Calu3 (cell line): ENCODE measurements around the gene DNAJC1. TPM values are rescaled to one million over a fixed set of nuclear protein-coding genes. Genes with fewer than 3 reads are reported as not detected.

Experiments used
- BruUV-seq: library from RNA; stranded (reverse); fragments of 400-500 nt; replicated peaks from 2 replicates; lab custom pipeline; 2021; lab: Mats Ljungman, UMichigan
- CTCF ChIA-PET: fragments of 300-600 bp; sonication (Branson Sonifier 250); formaldehyde crosslinking; loops from one replicate; lab custom pipeline; 2022; ENCODE audit warnings: antibody characterized with exemption; lab: Charles Lee
- DNase-seq: peaks from one replicate; pipeline ENCODE4 v3.0.0; 2022
- H3K27ac Mint-ChIP-seq: one replicate; pipeline ENCODE4 v1.8.0; 2022; ENCODE audit warnings: mixed read lengths; ENCODE audit not compliant: unreplicated experiment
- H3K27me3 Mint-ChIP-seq: one replicate; pipeline ENCODE4 v1.8.0; 2022; ENCODE audit warnings: mixed read lengths; ENCODE audit not compliant: unreplicated experiment
- H3K36me3 Mint-ChIP-seq: one replicate; pipeline ENCODE4 v1.8.0; 2022; ENCODE audit warnings: mild to moderate bottlenecking, moderate library complexity, mixed read lengths; ENCODE audit not compliant: insufficient read depth, unreplicated experiment
- H3K4me1 Mint-ChIP-seq: one replicate; pipeline ENCODE4 v1.8.0; 2022; ENCODE audit warnings: mild to moderate bottlenecking, low read depth, mixed read lengths; ENCODE audit not compliant: unreplicated experiment
- H3K4me3 Mint-ChIP-seq: one replicate; pipeline ENCODE4 v1.8.0; 2022; ENCODE audit warnings: mild to moderate bottlenecking, low read depth, moderate library complexity, mixed read lengths; ENCODE audit not compliant: unreplicated experiment
- H3K9me3 Mint-ChIP-seq: one replicate; pipeline ENCODE4 v1.8.0; 2022; ENCODE audit warnings: low read depth, mixed read lengths; ENCODE audit not compliant: unreplicated experiment
- intact Hi-C: fragments of 100-400 bp; cut with micrococcal nuclease; formaldehyde crosslinking; loops from one replicate; pipeline ENCODE4 v1.10.0; 2022; ENCODE audit not compliant: unreplicated experiment
- total RNA-seq: library from RNA; stranded (reverse); gene quantifications from 2 replicates; pipeline ENCODE4 v1.2.3, GENCODE V29; 2022
- TF ChIP-seq, protein P1 (sequence below): fragments of 200-600 bp; IDR thresholded peaks from one replicate; pipeline ENCODE4 v1.8.0; 2022; ENCODE audit warnings: antibody characterized with exemption; ENCODE audit not compliant: unreplicated experiment

Gene DNAJC1
- total RNA-seq, 1 experiment from 2014 or later, result 17.0 TPM

- no TSS peak for BruUV-seq
- Mint-ChIP-seq H3K27ac (no peak overlapping the region), H3K36me3 (no peaks in the 10 kb centered on the region), H3K4me1 (no peaks in the 10 kb centered on the region), H3K9me3 (peaks cover 3% of the 10 kb centered on the region), H3K4me3 (no peak overlapping the region), H3K27me3 (peaks cover 13% of the 10 kb centered on the region)
- intact Hi-C loops, result loop anchor here (1.0 to 2.0 kb wide), 2 partner anchors 410 to 978 kb away; no protein-coding TSS in a partner anchor
- TF ChIP-seq, protein P1, sequence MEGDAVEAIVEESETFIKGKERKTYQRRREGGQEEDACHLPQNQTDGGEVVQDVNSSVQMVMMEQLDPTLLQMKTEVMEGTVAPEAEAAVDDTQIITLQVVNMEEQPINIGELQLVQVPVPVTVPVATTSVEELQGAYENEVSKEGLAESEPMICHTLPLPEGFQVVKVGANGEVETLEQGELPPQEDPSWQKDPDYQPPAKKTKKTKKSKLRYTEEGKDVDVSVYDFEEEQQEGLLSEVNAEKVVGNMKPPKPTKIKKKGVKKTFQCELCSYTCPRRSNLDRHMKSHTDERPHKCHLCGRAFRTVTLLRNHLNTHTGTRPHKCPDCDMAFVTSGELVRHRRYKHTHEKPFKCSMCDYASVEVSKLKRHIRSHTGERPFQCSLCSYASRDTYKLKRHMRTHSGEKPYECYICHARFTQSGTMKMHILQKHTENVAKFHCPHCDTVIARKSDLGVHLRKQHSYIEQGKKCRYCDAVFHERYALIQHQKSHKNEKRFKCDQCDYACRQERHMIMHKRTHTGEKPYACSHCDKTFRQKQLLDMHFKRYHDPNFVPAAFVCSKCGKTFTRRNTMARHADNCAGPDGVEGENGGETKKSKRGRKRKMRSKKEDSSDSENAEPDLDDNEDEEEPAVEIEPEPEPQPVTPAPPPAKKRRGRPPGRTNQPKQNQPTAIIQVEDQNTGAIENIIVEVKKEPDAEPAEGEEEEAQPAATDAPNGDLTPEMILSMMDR, result peak; percentile 28
- CTCF ChIA-PET, result no interaction called here
- no peak for DNase-seq
Observed at GRCh38 chr10:22010973-22011408, 7.5 kb upstream of the DNAJC1 start.

DNA sequence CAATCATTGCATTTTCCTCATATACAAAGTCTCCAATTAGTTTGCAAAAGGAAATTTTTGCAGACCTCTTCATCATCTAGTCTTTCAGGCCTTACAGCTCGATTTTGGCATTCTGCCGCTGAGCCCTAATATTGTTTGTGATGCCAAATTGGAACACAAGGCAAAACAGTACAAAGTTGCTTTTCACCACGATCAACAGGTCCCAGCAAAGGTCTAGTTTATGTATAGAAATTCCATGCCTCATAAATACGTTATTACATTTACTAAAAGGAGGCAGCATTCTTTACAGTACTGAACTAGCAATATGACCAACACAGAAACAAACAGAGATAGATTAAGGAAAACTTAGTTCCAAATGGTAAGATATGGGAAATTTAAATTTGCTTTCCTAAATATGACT, 7.0 kb upstream of the DNAJC1 start:
- intact Hi-C loops, result loop anchor here (2.0 kb wide), 1 partner anchor 978 kb away; no protein-coding TSS in a partner anchor
- BruUV-seq, result no TSS peak
- no peak overlapping the region for H3K27ac Mint-ChIP-seq
- no peak for DNase-seq
- peaks cover 3% of the 10 kb centered on the region for H3K9me3 Mint-ChIP-seq
- TF ChIP-seq, protein P1, result no peak
- no peak overlapping the region for H3K4me3 Mint-ChIP-seq
- CTCF ChIA-PET, result no interaction called here
- no peaks in the 10 kb centered on the region for H3K4me1 Mint-ChIP-seq
- H3K36me3 Mint-ChIP-seq, result no peaks in the 10 kb centered on the region
- peaks cover 17% of the 10 kb centered on the region for H3K27me3 Mint-ChIP-seq

DNA sequence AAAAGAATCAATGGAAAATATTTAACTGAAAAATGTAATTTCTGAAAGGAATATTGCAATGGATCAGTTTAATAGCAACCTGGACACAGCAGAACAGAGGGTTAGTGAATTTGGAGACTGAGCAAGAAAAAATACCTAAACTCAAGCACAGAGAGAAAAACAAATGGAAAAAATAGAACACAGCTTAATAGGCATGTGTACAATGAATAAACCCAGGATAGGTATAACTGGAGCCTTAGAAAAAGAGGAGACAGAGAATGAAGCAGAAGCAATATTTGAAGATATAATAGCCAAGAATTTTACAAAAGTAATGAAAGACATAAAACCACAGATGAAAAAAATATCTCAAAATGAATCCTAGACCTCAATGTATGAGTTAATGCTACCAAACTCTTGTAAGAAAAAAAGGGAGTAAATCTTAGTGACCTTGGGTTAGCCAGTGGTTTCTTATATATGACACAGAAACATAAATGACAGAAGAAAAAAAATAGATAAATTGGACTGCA, 2.9 kb upstream of the DNAJC1 start:
- DNase-seq, result no peak
- H3K4me3 Mint-ChIP-seq, result no peak overlapping the region
- H3K27ac Mint-ChIP-seq, result no peak overlapping the region
- CTCF ChIA-PET, result no interaction called here
- H3K9me3 Mint-ChIP-seq, result peaks cover 3% of the 10 kb centered on the region
- BruUV-seq, result no TSS peak
- peaks cover 19% of the 10 kb centered on the region for H3K27me3 Mint-ChIP-seq
- intact Hi-C loops, result loop anchor here (10.0 kb wide), 1 partner anchor 238 kb away; no protein-coding TSS in a partner anchor
- TF ChIP-seq, protein P1, result no peak
- peaks cover 22% of the 10 kb centered on the region for H3K36me3 Mint-ChIP-seq
- H3K4me1 Mint-ChIP-seq, result no peaks in the 10 kb centered on the region

DNA sequence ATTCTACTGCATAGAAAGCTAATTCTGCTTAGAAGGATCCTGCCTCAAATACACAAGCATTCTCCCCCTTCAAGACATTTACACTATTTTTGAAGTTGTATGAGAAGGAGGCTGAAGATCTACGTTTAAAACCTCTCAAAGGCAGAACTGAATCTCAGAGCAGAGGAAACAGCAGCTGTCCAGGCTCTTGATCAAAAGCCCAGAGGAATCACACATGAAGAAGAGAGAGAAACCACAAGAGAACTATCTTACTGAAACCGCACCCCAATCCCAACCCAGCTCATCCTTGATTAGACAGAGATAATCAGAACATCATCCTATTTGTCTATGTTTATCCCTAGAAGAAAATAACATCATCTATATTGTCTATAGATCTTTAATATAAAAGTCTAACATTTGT, 2.2 kb upstream of the DNAJC1 start:
- Mint-ChIP-seq H3K36me3 (peaks cover 22% of the 10 kb centered on the region), H3K4me1 (no peaks in the 10 kb centered on the region), H3K9me3 (peaks cover 3% of the 10 kb centered on the region), H3K27ac (no peak overlapping the region), H3K27me3 (peaks cover 19% of the 10 kb centered on the region), H3K4me3 (no peak overlapping the region)
- intact Hi-C loops, result loop anchor here (10.0 kb wide), 1 partner anchor 239 kb away; no protein-coding TSS in a partner anchor
- DNase-seq, result no peak
- CTCF ChIA-PET, result no interaction called here
- BruUV-seq, result no TSS peak
- TF ChIP-seq, protein P1, result no peak
